ENCODE results near the gene EML1. TPM values are rescaled to one million over a fixed set of nuclear protein-coding genes. Genes with fewer than 3 reads are reported as not detected.

EML1 gene
- total RNA-seq, 2 donors from 2014 or later = 55.1 to 66.5 TPM

DNA sequence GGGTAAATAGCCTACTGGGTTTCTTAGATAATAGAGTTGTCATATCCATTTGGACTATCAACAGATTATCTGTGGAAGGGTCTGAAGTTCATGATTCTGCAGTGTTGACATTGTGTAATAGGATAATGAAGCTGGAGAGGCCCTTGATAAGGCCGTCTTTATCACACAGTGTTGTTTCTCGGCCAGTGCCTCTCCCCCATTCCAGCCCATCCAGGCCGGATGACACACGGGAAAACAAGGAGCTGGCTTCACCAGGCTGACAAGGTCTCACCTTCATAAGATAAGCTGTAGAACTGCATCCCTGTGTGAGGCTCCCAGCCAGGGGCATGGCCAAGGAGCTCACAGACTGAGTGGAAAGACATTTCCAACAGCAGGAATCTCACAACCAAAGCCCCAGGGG, 8.7 kb upstream of the EML1 start:
- TF ChIP-seq, protein P1, sequence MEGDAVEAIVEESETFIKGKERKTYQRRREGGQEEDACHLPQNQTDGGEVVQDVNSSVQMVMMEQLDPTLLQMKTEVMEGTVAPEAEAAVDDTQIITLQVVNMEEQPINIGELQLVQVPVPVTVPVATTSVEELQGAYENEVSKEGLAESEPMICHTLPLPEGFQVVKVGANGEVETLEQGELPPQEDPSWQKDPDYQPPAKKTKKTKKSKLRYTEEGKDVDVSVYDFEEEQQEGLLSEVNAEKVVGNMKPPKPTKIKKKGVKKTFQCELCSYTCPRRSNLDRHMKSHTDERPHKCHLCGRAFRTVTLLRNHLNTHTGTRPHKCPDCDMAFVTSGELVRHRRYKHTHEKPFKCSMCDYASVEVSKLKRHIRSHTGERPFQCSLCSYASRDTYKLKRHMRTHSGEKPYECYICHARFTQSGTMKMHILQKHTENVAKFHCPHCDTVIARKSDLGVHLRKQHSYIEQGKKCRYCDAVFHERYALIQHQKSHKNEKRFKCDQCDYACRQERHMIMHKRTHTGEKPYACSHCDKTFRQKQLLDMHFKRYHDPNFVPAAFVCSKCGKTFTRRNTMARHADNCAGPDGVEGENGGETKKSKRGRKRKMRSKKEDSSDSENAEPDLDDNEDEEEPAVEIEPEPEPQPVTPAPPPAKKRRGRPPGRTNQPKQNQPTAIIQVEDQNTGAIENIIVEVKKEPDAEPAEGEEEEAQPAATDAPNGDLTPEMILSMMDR (IDR thresholded peaks at IDR 0.05) = no peak
- Histone ChIP-seq H3K9me3 (no peaks in the 10 kb centered on the region), H3K4me3 (no peak overlapping the region), H3K36me3 (no peaks in the 10 kb centered on the region), H3K4me1 (ENCODE audit: control insufficient read depth in 1 of 2, low read depth in 2 of 2) (no peaks in the 10 kb centered on the region), H3K27ac (no peak overlapping the region), H3K27me3 (replicated peaks; ENCODE audit: insufficient read depth) (no peaks in the 10 kb centered on the region)
- ATAC-seq (ENCODE audit: insufficient number of reproducible peaks, low FRiP score, low read depth) (no peak), DNase-seq (ENCODE audit: low spot score) (no peak)

DNA sequence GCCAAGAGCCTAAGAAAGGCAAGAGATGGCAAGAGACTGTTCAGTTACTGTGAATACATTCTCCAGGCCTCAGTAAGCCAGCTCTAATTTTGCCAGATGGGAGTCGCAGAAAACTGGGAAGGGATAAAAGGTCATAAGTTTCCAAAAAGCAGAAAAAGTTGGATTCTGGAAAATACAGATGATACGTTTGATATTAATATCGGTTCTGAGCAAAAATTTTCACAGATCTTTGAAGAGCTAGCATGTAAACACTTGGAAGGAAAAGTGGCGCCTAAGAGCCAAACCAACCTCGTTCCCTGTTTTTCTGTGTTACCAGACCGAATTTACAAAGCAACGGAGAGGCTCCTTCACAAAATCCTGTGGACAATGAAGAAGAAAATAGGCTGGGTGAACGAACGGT, 7.8 kb upstream of the EML1 start:
- Histone ChIP-seq H3K4me1 (ENCODE audit: control insufficient read depth in 1 of 2, low read depth in 2 of 2) (no peaks in the 10 kb centered on the region), H3K27me3 (replicated peaks; ENCODE audit: insufficient read depth) (no peaks in the 10 kb centered on the region), H3K4me3 (no peak overlapping the region), H3K9me3 (no peaks in the 10 kb centered on the region), H3K27ac (no peak overlapping the region), H3K36me3 (no peaks in the 10 kb centered on the region)
- no peak for ATAC-seq (ENCODE audit: insufficient number of reproducible peaks, low FRiP score, low read depth)
- DNase-seq (ENCODE audit: low spot score) = no peak
- TF ChIP-seq, protein P1 (IDR thresholded peaks at IDR 0.05) = no peak

DNA sequence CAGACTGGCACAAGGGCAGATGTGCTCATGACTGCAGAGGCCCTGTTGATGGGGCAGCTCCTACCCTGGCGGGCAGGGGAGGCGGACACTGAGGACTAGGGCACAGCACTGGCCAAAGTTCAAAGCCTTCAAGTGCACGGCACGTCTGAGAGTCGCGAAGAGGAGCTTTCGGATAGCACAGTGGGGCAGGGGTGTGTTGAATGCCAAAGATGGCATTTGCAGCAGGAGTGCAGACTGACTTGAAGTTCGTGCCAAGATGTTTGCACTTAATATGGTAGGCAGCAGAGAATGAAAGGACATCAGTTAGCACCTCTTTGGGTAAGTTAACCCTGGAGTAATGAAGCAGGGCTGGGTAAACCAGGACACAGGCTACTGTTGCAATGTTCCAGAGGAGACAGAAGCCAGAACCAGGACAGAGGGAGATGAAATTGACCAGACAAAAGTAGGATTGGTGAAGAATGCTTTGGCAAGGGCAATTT, 6.7 kb upstream of the EML1 start:
- DNase-seq (ENCODE audit: low spot score) (no peak), ATAC-seq (ENCODE audit: insufficient number of reproducible peaks, low FRiP score, low read depth) (no peak)
- peaks cover 0 to 3% of the 10 kb centered on the region in 2 donors for H3K4me1 ChIP-seq (ENCODE audit: control insufficient read depth in 1 of 2, low read depth in 2 of 2)

DNA sequence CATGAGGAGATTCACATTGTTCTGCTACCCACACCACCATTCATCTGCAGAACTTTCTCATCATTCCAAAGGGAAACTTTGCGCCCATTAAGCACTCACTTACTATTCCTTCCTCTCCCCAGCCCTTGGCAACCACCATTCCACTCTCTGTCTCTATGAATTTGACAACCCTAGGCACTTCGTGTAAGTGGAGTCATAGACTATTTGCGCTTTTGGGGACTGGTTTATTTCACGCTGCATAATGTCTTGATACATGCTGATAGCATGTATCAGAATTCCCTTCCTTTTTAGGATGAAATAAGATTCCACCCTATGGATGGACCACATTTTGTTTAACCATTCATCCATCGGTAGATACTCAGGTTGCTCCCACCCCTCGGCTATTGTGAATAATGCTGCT, 4.5 kb upstream of the EML1 start:
- DNase-seq (ENCODE audit: low spot score) = no peak
- H3K4me1 ChIP-seq (ENCODE audit: control insufficient read depth in 1 of 2, low read depth in 2 of 2) = peaks cover 0 to 15% of the 10 kb centered on the region in 2 donors
- H3K27ac ChIP-seq = no peak overlapping the region
- peaks cover 4% of the 10 kb centered on the region for H3K27me3 ChIP-seq (replicated peaks; ENCODE audit: insufficient read depth)
- no peaks in the 10 kb centered on the region for H3K36me3 ChIP-seq
- no peak for ATAC-seq (ENCODE audit: insufficient number of reproducible peaks, low FRiP score, low read depth)
- no peaks in the 10 kb centered on the region for H3K9me3 ChIP-seq
- no peak overlapping the region for H3K4me3 ChIP-seq
- TF ChIP-seq, protein P1 (IDR thresholded peaks at IDR 0.05) = no peak

More for the DNA sequence above, 6.7 kb upstream of the EML1 start:
- Histone ChIP-seq H3K9me3 (no peaks in the 10 kb centered on the region), H3K4me3 (no peak overlapping the region), H3K27ac (no peak overlapping the region), H3K27me3 (replicated peaks; ENCODE audit: insufficient read depth) (no peaks in the 10 kb centered on the region), H3K36me3 (no peaks in the 10 kb centered on the region)
- TF ChIP-seq, protein P1 (IDR thresholded peaks at IDR 0.05) = no peak

DNA sequence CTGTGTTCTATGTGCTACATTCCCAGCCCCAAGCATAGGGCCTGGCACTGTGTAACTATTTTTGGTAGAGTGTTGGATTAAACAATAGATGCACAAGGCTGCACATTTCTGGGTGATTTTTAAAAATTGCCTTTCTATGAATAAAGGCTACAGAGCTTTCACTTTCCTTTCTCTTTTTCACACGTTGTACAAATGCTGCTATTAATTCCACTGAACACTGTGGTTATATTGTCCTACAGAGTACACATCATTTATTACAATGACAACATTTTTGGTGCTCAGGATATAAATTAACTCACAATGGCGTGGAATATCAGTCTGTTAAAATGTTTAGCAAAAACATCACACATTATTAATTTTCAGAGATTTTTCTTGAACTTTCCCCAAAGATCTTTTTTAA, 3.6 kb upstream of the EML1 start:
- H3K4me1 ChIP-seq (ENCODE audit: control insufficient read depth in 1 of 2, low read depth in 2 of 2) = peaks cover 6 to 23% of the 10 kb centered on the region in 2 donors
- no peak overlapping the region for H3K4me3 ChIP-seq
- ATAC-seq (ENCODE audit: insufficient number of reproducible peaks, low FRiP score, low read depth) (no peak), DNase-seq (ENCODE audit: low spot score) (no peak)
- TF ChIP-seq, protein P1 (IDR thresholded peaks at IDR 0.05) = no peak
- no peak overlapping the region for H3K27ac ChIP-seq
- H3K36me3 ChIP-seq = no peaks in the 10 kb centered on the region
- peaks cover 4% of the 10 kb centered on the region for H3K27me3 ChIP-seq (replicated peaks; ENCODE audit: insufficient read depth)
- H3K9me3 ChIP-seq = no peaks in the 10 kb centered on the region

Data from thoracic aorta (tissue), 2 donors.